ENCODE results near the gene SPEG. TPM values are rescaled to one million over a fixed set of nuclear protein-coding genes. Genes with fewer than 3 reads are reported as not detected.

The SPEG gene
- total RNA-seq, 4 donors from 2014 or later, result 3.2 to 49.5 (median 10.2) TPM

DNA sequence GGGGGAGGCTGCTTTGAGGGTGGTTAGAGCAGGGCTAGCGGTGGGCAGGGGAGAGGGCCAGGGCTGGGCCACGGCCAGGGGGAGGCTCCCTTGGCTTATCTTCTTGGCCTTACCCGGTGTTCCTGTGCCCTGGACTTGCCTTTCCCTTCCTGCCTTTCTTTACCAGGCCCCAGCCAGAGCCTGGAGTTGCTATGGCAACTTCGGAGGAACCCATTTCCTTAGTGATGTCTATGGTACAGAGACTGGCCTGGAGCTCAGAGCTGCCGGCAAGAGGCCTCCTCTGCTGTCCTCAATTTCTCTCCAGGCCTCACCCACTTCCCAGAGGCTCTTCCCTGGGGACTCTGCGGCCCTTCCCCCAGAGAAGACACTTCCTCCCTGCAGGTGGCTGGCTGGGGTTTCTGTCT is 11.5 kb downstream of the SPEG start:
- Histone ChIP-seq H3K36me3 (no peaks in the 10 kb centered on the region), H3K27me3 (peaks cover 0 to 18% of the 10 kb centered on the region in 2 donors), H3K4me1 (peaks cover 0 to 22% (median 2%) of the 10 kb centered on the region in 4 donors), H3K4me3 (no peak overlapping the region), H3K9me3 (peaks cover 0 to 5% (median 0%) of the 10 kb centered on the region in 4 donors), H3K27ac (peak overlapping the region in 1 of 4 donors; percentile 86)
- TF ChIP-seq, protein P1, sequence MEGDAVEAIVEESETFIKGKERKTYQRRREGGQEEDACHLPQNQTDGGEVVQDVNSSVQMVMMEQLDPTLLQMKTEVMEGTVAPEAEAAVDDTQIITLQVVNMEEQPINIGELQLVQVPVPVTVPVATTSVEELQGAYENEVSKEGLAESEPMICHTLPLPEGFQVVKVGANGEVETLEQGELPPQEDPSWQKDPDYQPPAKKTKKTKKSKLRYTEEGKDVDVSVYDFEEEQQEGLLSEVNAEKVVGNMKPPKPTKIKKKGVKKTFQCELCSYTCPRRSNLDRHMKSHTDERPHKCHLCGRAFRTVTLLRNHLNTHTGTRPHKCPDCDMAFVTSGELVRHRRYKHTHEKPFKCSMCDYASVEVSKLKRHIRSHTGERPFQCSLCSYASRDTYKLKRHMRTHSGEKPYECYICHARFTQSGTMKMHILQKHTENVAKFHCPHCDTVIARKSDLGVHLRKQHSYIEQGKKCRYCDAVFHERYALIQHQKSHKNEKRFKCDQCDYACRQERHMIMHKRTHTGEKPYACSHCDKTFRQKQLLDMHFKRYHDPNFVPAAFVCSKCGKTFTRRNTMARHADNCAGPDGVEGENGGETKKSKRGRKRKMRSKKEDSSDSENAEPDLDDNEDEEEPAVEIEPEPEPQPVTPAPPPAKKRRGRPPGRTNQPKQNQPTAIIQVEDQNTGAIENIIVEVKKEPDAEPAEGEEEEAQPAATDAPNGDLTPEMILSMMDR (IDR thresholded peaks at IDR 0.05), result no peak
- no peak for TF ChIP-seq POLR2A (IDR thresholded peaks at IDR 0.05)
- no peak for DNase-seq

DNA sequence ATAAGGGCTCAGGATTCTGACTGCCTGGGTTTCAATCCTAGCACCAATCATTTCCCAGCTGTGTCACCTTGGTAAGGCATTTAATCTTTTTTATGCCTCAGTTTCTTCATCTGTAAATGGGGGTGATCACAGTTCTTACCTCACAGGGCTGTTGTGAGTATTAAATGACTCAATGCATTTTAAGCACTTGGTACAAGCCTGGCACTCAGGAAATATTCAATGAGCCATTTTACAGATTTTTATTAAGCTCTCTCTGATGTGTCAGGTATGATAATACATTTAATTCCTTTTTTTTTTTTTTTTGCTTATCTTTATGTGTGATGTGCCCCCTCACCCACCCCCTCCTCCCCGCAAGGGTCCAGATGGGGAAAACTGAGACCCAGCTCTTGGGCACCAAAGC is 12.0 kb downstream of the SPEG start:
- H3K9me3 ChIP-seq, result peaks cover 0 to 5% (median 0%) of the 10 kb centered on the region in 4 donors
- peaks cover 0 to 17% (median 2%) of the 10 kb centered on the region in 4 donors for H3K4me1 ChIP-seq
- TF ChIP-seq POLR2A (IDR thresholded peaks at IDR 0.05), result no peak
- TF ChIP-seq, protein P1 (IDR thresholded peaks at IDR 0.05), result no peak
- H3K27ac ChIP-seq, result peak overlapping the region in 1 of 4 donors; percentile 86
- no peak overlapping the region for H3K4me3 ChIP-seq
- no peaks in the 10 kb centered on the region for H3K36me3 ChIP-seq
- H3K27me3 ChIP-seq, result peaks cover 0 to 13% of the 10 kb centered on the region in 2 donors
- DNase-seq, result no peak

DNA sequence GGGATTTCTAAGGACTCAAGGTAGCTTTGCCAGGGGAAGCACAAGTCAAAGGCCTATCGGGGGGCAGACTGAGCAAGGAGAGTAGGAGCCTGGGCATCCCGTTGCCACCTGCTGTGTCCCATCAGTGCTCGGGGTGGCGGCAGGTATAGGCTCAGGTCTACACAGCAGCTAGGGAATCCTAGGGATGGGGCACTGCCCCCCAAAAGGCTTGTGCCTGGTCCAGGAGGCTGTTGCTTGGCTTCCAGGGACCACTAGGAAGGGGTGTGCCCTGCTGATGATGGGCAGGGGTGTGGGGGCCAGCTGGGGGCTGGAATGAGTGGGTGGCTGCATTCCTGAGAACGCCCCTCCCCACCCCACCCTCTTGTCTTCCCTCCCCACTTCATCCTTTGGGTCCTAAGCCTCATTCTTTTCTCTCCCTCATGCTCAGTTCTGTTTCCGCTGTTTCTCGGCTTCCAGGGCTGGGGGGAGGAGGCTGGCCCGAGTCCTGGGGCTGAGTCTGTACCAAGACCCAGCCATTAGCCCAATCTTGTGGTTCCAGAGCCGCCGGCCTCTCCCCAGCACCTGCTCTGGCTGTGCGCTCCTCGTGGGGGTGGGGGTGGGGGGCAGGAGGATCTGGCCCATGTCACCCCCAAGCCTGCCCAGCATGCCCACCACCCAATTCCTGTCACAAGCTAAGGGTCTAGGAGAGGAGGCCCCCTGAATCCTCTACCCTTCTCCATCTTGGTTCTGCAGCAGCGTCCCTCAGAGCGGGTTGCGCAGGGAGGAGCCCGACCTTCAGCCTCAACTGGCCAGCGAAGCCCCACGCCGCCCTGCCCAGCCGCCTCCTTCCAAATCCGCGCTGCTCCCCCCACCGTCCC is 12.8 kb downstream of the SPEG start:
- H3K4me1 ChIP-seq, result peaks cover 0 to 11% (median 0%) of the 10 kb centered on the region in 4 donors
- peaks cover 0 to 5% (median 0%) of the 10 kb centered on the region in 4 donors for H3K9me3 ChIP-seq
- H3K27me3 ChIP-seq, result peaks cover 0 to 13% of the 10 kb centered on the region in 2 donors
- H3K4me3 ChIP-seq, result no peak overlapping the region
- TF ChIP-seq, protein P1 (IDR thresholded peaks at IDR 0.05), result no peak
- no peak for TF ChIP-seq POLR2A (IDR thresholded peaks at IDR 0.05)
- H3K27ac ChIP-seq, result peak overlapping the region in 1 of 4 donors; percentile 86
- DNase-seq, result no peak
- no peaks in the 10 kb centered on the region for H3K36me3 ChIP-seq

DNA sequence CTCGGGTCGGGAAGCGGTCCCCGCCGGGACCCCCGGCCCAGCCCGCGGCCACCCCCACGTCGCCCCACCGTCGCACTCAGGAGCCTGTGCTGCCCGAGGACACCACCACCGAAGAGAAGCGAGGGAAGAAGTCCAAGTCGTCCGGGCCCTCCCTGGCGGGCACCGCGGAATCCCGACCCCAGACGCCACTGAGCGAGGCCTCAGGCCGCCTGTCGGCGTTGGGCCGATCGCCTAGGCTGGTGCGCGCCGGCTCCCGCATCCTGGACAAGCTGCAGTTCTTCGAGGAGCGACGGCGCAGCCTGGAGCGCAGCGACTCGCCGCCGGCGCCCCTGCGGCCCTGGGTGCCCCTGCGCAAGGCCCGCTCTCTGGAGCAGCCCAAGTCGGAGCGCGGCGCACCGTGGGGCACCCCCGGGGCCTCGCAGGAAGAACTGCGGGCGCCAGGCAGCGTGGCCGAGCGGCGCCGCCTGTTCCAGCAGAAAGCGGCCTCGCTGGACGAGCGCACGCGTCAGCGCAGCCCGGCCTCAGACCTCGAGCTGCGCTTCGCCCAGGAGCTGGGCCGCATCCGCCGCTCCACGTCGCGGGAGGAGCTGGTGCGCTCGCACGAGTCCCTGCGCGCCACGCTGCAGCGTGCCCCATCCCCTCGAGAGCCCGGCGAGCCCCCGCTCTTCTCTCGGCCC is 13.6 kb downstream of the SPEG start:
- Histone ChIP-seq H3K4me1 (peaks cover 0 to 11% (median 0%) of the 10 kb centered on the region in 4 donors), H3K4me3 (peak overlapping the region in 1 of 4 donors; percentile 21), H3K27ac (peak overlapping the region in 1 of 4 donors; percentile 86), H3K27me3 (peaks cover 0 to 13% of the 10 kb centered on the region in 2 donors), H3K9me3 (peaks cover 0 to 5% (median 0%) of the 10 kb centered on the region in 4 donors), H3K36me3 (no peaks in the 10 kb centered on the region)
- TF ChIP-seq, protein P1 (IDR thresholded peaks at IDR 0.05), result no peak
- no peak for TF ChIP-seq POLR2A (IDR thresholded peaks at IDR 0.05)
- DNase-seq, result no peak

DNA sequence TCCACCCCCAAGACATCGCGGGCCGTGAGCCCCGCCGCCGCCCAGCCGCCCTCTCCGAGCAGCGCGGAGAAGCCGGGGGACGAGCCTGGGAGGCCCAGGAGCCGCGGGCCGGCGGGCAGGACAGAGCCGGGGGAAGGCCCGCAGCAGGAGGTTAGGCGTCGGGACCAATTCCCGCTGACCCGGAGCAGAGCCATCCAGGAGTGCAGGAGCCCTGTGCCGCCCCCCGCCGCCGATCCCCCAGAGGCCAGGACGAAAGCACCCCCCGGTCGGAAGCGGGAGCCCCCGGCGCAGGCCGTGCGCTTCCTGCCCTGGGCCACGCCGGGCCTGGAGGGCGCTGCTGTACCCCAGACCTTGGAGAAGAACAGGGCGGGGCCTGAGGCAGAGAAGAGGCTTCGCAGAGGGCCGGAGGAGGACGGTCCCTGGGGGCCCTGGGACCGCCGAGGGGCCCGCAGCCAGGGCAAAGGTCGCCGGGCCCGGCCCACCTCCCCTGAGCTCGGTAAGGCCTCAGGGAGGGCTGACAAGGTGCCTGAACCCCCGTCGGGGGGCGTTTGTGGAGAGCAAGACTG is 14.2 kb downstream of the SPEG start:
- Histone ChIP-seq H3K27ac (peak overlapping the region in 1 of 4 donors; percentile 86), H3K36me3 (no peaks in the 10 kb centered on the region), H3K4me1 (peaks cover 0 to 11% (median 0%) of the 10 kb centered on the region in 4 donors), H3K27me3 (peaks cover 0 to 13% of the 10 kb centered on the region in 2 donors), H3K9me3 (peaks cover 0 to 5% (median 0%) of the 10 kb centered on the region in 4 donors), H3K4me3 (peak overlapping the region in 1 of 4 donors; percentile 21)
- no peak for DNase-seq
- TF ChIP-seq, protein P1 (IDR thresholded peaks at IDR 0.05), result no peak
- no peak for TF ChIP-seq POLR2A (IDR thresholded peaks at IDR 0.05)

All from Peyer's patch (tissue), 4 donors.